ENCODE data around the gene NPIPA3. TPM values are rescaled to one million over a fixed set of nuclear protein-coding genes. Genes with fewer than 3 reads are reported as not detected.
"Not testable (repeated sequence)": the region's sequence is repeated elsewhere in the genome, so short reads cannot be mapped to it uniquely, and the experiment has no call there.

NPIPA3 gene
- total and polyA plus RNA-seq, 2 of the 8 experiments (the other 6 are each of a cell fraction or from before 2014, with no cell fraction given) = 0.88 to 10.5 TPM

DNA sequence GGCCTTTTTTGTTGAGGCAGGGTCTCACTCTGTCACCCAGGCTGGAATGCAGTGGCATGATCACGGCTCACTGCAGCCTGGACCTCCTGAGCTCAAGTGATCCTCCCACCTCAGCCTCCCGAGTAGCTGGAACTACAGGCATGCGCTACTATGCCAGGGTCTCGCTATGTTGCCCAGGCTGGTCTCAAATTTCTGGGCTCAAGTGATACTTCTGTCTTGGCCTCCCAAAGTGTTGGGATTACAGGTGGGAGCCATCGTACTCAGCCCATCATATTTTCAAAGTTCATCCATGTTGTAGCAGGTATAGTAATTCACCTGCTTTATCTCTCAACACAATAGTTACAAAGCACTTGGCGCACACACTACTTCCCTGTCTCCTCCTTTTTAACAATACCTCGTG is 22.8 kb upstream of the NPIPA3 start:
- H3K56ac ChIP-seq (replicated peaks; ENCODE audit: insufficient read length, low read depth, low read length); H3K79me1 ChIP-seq (ENCODE audit: low read depth, low read length); H3K4me3 ChIP-seq (ENCODE audit: extremely low read depth in 1 of 4, insufficient read depth in 2 of 4, low read depth in 3 of 4, low read length in 4 of 4); H2AFZ ChIP-seq (ENCODE audit: low read length); H2BK5ac ChIP-seq (ENCODE audit: low read depth, low read length); FAIRE-seq; H3K9ac ChIP-seq (replicated peaks in 1 of 4; ENCODE audit: extremely low read depth in 1 of 4, low read depth in 3 of 4, low read length in 3 of 4); H4K5ac ChIP-seq (ENCODE audit: insufficient read length, low read depth, low read length); POLR2A ChIA-PET (ENCODE audit: partially characterized antibody); H3K36me3 ChIP-seq (ENCODE audit: control insufficient read depth in 2 of 4, insufficient read depth in 4 of 4, low read length in 3 of 4); H3K4ac ChIP-seq (replicated peaks; ENCODE audit: insufficient read length, low read depth, low read length); H3K4me1 ChIP-seq (replicated peaks in 1 of 4; ENCODE audit: control insufficient read depth in 3 of 4, insufficient read depth in 4 of 4, low read length in 3 of 4); H3K18ac ChIP-seq (ENCODE audit: extremely low read depth, low read length); H3K14ac ChIP-seq (ENCODE audit: insufficient read length); H2BK15ac ChIP-seq (ENCODE audit: low read length); H4K8ac ChIP-seq (ENCODE audit: extremely low read depth, insufficient read depth, low read length); H4K20me1 ChIP-seq (replicated peaks in 1 of 2; ENCODE audit: control insufficient read depth in 1 of 2, insufficient read depth in 2 of 2, low read length in 2 of 2); H2BK12ac ChIP-seq (ENCODE audit: low read depth, low read length); H3K23me2 ChIP-seq (ENCODE audit: low read depth, low read length); H3K27ac ChIP-seq (ENCODE audit: low read depth, low read length); H3K9me3 ChIP-seq (ENCODE audit: insufficient read depth in 2 of 2, low read depth in 1 of 2, low read length in 1 of 2); H2BK20ac ChIP-seq (ENCODE audit: low read length); H3K23ac ChIP-seq (ENCODE audit: insufficient read length); H4K91ac ChIP-seq (replicated peaks; ENCODE audit: insufficient read length, low read length); H3K79me2 ChIP-seq (ENCODE audit: control insufficient read depth in 1 of 2, insufficient read depth in 2 of 2, low read length in 2 of 2); H3K27me3 ChIP-seq (replicated peaks in 1 of 4; ENCODE audit: control insufficient read depth in 3 of 4, extremely low read depth in 1 of 4, insufficient read depth in 3 of 4, low read length in 3 of 4); H3K4me2 ChIP-seq (ENCODE audit: insufficient read depth in 1 of 2, low read depth in 2 of 2, low read length in 2 of 2); DNase-seq (ENCODE audit: low read depth in 1 of 2, low spot score in 2 of 2); H2BK120ac ChIP-seq (replicated peaks; ENCODE audit: low read depth, low read length); H2AK5ac ChIP-seq (ENCODE audit: low read depth, low read length): not testable (repeated sequence)
- CTCF ChIA-PET (ENCODE audit: partially characterized antibody) = interaction anchor here (0.6 kb wide), 1 partner anchor 79 kb away, joined by 4 read pairs; no protein-coding TSS in a partner anchor
- 88% methylated on average over 7 of the region's 7 CpGs; no CpG with 5 or more reads in 1 of the 2 experiments for WGBS, 2 experiments (ENCODE audit: extremely low coverage in 1 of 2, insufficient coverage in 1 of 2, insufficient read length in 1 of 2, insufficient replicate concordance in 2 of 2, low coverage in 1 of 2, low lambda C conversion rate in 2 of 2, missing lambda C conversion rate in 1 of 2)

Data from H1 (cell line).